Measurements from ENCODE around the gene ADI1.

DNA sequence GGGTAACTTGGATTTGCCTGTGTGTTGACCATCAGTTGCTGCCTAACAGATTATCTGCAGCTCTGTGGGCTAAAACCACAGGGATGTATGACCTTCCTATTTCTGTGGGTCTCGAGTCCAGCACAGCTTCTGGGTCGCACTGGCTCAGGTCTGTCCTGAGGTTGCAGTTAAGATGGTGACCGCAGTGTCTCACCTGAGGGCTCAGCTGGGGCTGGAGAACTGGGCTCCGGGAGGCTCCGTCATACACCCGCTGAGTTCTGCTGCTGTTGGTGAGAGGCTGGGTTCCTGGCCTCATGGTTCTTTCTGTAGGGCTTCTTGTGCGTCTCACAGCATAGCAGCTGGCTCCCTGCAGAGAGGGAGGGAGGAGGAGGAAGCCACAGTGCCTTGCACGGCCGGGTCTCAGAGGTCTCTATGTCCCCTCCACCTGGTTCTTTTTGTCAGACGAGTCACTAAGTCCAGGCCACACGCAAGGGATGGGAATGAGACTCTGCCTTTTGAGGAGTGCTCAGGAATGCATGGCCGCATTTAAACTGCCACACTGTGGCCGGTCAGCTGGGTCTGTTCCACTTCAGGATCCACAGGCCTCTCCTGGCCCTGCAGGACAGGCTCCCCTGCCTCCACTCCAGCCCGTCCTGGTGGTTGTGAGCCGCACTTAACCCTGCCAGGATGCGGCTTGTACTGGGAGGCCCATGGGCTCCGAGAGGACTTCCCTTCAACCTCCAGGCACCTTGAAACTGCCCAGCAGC, 67.2 kb downstream of the ADI1 start:
- TF ChIP-seq, protein P1, sequence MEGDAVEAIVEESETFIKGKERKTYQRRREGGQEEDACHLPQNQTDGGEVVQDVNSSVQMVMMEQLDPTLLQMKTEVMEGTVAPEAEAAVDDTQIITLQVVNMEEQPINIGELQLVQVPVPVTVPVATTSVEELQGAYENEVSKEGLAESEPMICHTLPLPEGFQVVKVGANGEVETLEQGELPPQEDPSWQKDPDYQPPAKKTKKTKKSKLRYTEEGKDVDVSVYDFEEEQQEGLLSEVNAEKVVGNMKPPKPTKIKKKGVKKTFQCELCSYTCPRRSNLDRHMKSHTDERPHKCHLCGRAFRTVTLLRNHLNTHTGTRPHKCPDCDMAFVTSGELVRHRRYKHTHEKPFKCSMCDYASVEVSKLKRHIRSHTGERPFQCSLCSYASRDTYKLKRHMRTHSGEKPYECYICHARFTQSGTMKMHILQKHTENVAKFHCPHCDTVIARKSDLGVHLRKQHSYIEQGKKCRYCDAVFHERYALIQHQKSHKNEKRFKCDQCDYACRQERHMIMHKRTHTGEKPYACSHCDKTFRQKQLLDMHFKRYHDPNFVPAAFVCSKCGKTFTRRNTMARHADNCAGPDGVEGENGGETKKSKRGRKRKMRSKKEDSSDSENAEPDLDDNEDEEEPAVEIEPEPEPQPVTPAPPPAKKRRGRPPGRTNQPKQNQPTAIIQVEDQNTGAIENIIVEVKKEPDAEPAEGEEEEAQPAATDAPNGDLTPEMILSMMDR (IDR thresholded peaks at IDR 0.05): no peak
- TF ChIP-seq POLR2AphosphoS5 (IDR thresholded peaks at IDR 0.05): no peak

Data from esophagus muscularis mucosa (tissue), 3 donors.